ENCODE data around the gene CFAP45. TPM values are rescaled to one million over a fixed set of nuclear protein-coding genes. Genes with fewer than 3 reads are reported as not detected.

CFAP45 gene
- total RNA-seq, 4 donors from 2014 or later: 0.56 to 0.94 TPM; not detected in 2

GRCh38 chr1:159936273-159936904, 36.4 kb upstream of the CFAP45 start:
- Histone ChIP-seq H3K27ac (no peak overlapping the region), H3K9me3 (no peaks in the 10 kb centered on the region), H3K4me3 (replicated peaks in 1 of 3) (no peak overlapping the region), H3K27me3 (no peaks in the 10 kb centered on the region), H3K4me1 (peaks cover 0 to 14% of the 10 kb centered on the region in 2 donors), H3K36me3 (no peaks in the 10 kb centered on the region)
- WGBS, 2 donors: 33 to 36% methylated on average over 15 to 16 of the region's 16 CpGs
- intact Hi-C loops (cut with DNase I): loop anchor here (2.0 kb wide), 1 partner anchor 68 kb away; no protein-coding TSS in a partner anchor
- TF ChIP-seq CTCF (IDR thresholded peaks at IDR 0.05): peak; percentile 82 to 97 (median 97)
- TF ChIP-seq POLR2A (IDR thresholded peaks at IDR 0.05): no peak
- DNase-seq: peak; percentile 66 to 75

GRCh38 chr1:159935719-159936272, 35.8 kb upstream of the CFAP45 start:
- Histone ChIP-seq H3K27me3 (no peaks in the 10 kb centered on the region), H3K9me3 (no peaks in the 10 kb centered on the region), H3K36me3 (no peaks in the 10 kb centered on the region), H3K4me3 (replicated peaks in 1 of 3) (no peak overlapping the region), H3K27ac (no peak overlapping the region), H3K4me1 (peaks cover 0 to 14% of the 10 kb centered on the region in 2 donors)
- TF ChIP-seq CTCF (IDR thresholded peaks at IDR 0.05) (no peak), POLR2A (IDR thresholded peaks at IDR 0.05) (no peak)
- 75 to 81% methylated on average over 4 of the region's 4 CpGs for WGBS, 2 donors
- intact Hi-C loops (cut with DNase I): loop anchor here (2.0 kb wide), 1 partner anchor 69 kb away; no protein-coding TSS in a partner anchor
- no peak for DNase-seq

- H3K4me1 ChIP-seq: peaks cover 0 to 14% of the 10 kb centered on the region in 2 donors
- TF ChIP-seq CTCF (IDR thresholded peaks at IDR 0.05): no peak
- no peak for TF ChIP-seq POLR2A (IDR thresholded peaks at IDR 0.05)
- no peak overlapping the region for H3K4me3 ChIP-seq (replicated peaks in 1 of 3)
- DNase-seq: no peak
- no peaks in the 10 kb centered on the region for H3K9me3 ChIP-seq
- H3K27me3 ChIP-seq: no peaks in the 10 kb centered on the region
- intact Hi-C loops (cut with DNase I): no loop called here
- no peak overlapping the region for H3K27ac ChIP-seq
- H3K36me3 ChIP-seq: no peaks in the 10 kb centered on the region
- 88 to 91% methylated on average over 11 of the region's 11 CpGs for WGBS, 2 donors
These were observed 35.3 kb upstream of the CFAP45 start for GRCh38 chr1:159935305-159935704.

- Histone ChIP-seq H3K4me3 (replicated peaks in 1 of 3) (no peak overlapping the region), H3K36me3 (no peaks in the 10 kb centered on the region), H3K9me3 (no peaks in the 10 kb centered on the region), H3K27ac (no peak overlapping the region), H3K4me1 (peaks cover 0 to 14% of the 10 kb centered on the region in 2 donors), H3K27me3 (no peaks in the 10 kb centered on the region)
- 89 to 96% methylated on average over 8 to 14 of the region's 14 CpGs for WGBS, 2 donors
- no peak for DNase-seq
- TF ChIP-seq POLR2A (IDR thresholded peaks at IDR 0.05) (no peak), CTCF (IDR thresholded peaks at IDR 0.05) (no peak)
- intact Hi-C loops (cut with DNase I): no loop called here
These were observed 34.4 kb upstream of the CFAP45 start for GRCh38 chr1:159934136-159935039.

Measured in thyroid gland (tissue), 4 donors.